Measurements from ENCODE around the gene CLRN2.
"Not testable (repeated sequence)": the region's sequence is repeated elsewhere in the genome, so short reads cannot be mapped to it uniquely, and the experiment has no call there.

Gene CLRN2

DNA sequence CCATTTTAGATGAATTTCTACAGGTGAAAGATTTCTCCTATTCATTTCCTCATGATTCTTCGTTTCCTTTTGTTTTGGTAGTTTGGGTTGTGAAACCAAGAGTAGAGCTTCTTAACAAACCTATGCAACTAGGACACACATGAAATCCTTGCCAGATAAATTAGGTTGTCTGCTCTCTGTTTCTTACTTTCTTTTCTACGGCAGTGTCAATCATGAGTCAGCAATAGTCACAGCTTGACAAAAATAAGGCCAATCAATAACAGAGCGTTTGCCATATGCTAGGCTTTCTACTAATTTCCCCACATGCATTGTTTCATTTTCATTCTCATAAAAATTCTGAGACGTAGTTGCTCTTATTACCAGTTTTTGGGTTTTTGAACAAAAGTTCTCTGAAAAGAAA, 20.3 kb downstream of the CLRN2 start:
- in situ Hi-C loops (cut with MboI; ENCODE audit: low pct_unique_long_range_greater_than_20kb, low sequenced_read_pairs), result loop anchor here (25.0 kb wide), 1 partner anchor 1052 kb away; no protein-coding TSS in a partner anchor
- DNase-seq, result no peak

DNA sequence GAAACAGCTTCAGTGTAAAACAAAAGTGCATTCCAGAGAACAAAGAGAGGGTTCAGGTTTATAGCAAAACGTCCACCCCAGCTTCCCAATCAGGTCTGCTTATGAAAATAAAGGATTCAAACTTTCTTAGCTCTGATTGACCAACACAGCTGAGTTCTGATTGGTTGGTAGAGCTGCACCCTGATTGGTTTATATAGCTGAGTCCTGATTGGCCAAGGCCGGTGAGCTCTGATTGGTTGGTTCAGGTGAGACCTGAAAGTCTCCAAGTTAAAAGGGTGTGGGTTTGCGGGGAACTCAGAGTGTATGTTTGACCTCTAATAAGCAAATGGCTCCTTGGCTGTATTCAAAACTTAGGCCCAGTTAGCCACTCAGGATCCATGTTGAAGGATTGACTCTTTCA, 20.9 kb downstream of the CLRN2 start:
- in situ Hi-C loops (cut with MboI; ENCODE audit: low pct_unique_long_range_greater_than_20kb, low sequenced_read_pairs), result loop anchor here (25.0 kb wide), 1 partner anchor 1051 kb away; no protein-coding TSS in a partner anchor
- no peak for DNase-seq

DNA sequence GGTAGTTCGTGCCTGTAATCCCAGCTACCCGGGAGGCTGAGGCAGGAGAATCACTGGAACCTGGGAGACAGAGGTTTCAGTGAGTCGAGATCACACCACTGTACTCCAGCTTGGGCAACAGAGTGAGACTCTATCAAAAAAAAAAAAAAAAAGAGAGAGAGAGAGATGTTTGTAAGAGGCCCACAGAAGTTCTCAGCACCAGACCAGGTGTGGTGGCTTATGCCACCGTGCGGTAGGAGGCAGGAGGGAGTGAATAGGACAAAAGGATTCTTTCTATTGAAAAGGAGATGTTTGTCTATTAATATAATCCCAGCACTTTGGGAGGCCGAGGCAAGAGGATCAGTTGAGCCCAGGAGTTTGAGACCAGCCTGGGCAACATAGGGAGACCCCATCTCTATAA, 22.1 kb downstream of the CLRN2 start:
- not testable (repeated sequence) for DNase-seq
- in situ Hi-C loops (cut with MboI; ENCODE audit: low pct_unique_long_range_greater_than_20kb, low sequenced_read_pairs), result loop anchor here (25.0 kb wide), 1 partner anchor 1050 kb away; no protein-coding TSS in a partner anchor

DNA sequence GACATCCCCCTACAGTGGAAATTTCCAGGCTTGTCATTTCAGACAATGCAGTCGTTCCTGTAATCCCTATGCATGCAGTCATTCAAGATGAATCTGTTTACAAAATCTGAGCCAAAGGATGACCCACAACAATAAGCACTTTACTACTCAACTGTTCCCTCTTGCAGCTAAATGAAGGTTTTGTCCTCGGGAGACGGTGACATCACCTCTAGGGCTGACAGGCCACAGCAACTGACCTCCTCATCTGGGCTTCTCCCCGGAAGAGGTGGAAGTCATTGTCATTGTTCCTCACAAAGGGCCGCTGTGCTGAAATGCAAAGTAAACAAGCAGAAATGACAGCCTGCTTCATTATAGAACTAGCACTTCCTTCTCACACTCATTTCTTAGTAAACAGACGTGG, 29.2 kb downstream of the CLRN2 start:
- DNase-seq, result no peak
- in situ Hi-C loops (cut with MboI; ENCODE audit: low pct_unique_long_range_greater_than_20kb, low sequenced_read_pairs), result loop anchor here (25.0 kb wide), 1 partner anchor 1043 kb away; no protein-coding TSS in a partner anchor

DNA sequence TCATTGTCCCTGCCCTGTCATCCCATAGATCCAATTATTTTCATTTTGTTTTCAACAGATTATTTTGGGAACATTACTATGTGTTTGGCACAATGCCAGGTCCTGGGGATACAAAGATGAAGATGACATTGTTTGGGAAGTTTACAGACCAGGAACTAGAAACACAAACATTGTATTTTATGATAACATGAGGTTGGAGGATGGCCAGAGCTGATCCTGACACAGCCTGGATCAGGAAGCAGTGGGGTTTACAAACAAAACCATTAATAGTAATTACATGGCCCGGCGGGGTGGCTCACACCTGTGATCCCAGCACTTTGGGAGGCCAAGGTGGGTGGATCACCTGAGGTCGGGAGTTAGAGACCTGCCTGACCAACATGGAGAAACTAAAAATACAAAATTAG, 29.9 kb downstream of the CLRN2 start:
- in situ Hi-C loops (cut with MboI; ENCODE audit: low pct_unique_long_range_greater_than_20kb, low sequenced_read_pairs), result loop anchor here (25.0 kb wide), 1 partner anchor 1042 kb away; no protein-coding TSS in a partner anchor
- DNase-seq, result no peak

DNA sequence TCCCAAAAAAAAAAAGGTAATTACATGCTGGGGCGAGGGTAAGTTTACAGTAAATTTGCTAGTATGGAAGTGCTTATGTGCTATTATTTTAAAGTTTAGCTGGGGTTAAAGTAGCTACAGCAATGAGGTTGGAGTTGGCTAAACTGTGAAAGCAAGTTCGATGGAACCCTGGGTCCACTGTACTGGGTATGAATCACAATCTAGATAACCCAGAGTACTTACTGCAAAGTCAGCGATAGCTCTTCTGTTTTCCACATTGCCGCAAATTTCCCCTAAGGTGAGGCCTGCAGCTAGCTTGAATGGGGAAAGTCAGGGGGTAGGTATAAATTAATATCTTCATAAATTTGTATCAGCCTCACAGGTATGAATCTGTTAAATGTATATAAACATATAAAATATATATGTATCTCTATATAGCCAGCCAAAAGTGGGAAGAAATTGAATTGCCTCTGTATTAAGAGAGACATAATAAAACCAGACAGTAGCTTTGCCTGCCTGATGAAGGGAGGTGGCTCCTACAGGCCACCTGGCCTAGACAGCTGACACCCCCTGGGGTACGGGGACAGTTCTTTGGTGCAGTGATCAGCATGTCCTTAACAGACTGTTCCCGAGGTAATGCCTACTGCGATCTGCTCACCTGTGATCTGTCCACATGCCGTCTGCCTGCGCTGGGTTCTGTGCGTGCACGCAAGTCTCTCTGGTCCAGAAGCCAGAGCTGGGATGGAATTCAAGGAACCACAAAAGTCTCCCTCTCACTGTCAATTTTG, 30.6 kb downstream of the CLRN2 start:
- DNase-seq, result no peak
- in situ Hi-C loops (cut with MboI; ENCODE audit: low pct_unique_long_range_greater_than_20kb, low sequenced_read_pairs), result loop anchor here (25.0 kb wide), 1 partner anchor 1042 kb away; no protein-coding TSS in a partner anchor

DNA sequence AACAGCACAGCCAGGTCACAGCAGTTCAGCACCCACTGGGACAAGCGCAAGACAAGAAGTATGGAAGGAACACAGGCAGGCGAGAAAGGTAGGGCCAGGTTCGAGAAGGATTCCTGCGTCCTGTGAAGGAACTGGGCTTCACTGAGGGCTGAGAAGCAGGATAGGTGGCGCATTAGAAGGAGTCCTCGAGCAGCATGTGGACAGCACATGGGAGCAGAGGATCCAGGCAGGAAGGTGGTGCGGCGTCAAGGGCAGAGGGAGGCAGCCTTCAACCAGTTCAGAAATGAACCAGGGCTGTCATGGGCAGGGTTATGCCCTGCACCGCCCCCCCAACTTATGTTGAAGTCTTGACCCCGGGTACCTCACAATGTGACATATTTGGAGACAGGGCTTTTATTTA, 31.3 kb downstream of the CLRN2 start:
- in situ Hi-C loops (cut with MboI; ENCODE audit: low pct_unique_long_range_greater_than_20kb, low sequenced_read_pairs), result loop anchor here (25.0 kb wide), 1 partner anchor 1041 kb away; no protein-coding TSS in a partner anchor
- no peak for DNase-seq

DNA sequence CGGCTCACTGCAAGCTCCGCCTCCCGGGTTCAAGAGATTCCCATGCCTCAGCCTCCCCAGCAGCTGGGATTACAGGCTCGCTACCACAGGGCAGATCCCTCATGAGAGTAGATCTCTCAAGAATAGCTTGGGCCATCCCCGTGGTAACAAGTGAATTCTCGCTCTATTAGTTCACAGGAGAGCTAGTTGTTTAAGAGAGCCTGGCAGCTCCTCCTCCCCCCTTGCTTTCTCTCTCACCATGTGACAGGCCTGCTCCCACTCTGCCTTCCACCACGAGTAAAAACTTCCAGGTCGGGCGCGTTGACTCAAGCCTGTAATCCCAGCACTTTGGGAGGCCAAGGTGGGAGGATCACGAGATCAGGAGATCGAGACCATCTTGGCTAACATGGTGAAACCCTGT, 31.7 kb downstream of the CLRN2 start:
- in situ Hi-C loops (cut with MboI; ENCODE audit: low pct_unique_long_range_greater_than_20kb, low sequenced_read_pairs), result loop anchor here (25.0 kb wide), 1 partner anchor 1041 kb away; no protein-coding TSS in a partner anchor
- DNase-seq, result no peak

DNA sequence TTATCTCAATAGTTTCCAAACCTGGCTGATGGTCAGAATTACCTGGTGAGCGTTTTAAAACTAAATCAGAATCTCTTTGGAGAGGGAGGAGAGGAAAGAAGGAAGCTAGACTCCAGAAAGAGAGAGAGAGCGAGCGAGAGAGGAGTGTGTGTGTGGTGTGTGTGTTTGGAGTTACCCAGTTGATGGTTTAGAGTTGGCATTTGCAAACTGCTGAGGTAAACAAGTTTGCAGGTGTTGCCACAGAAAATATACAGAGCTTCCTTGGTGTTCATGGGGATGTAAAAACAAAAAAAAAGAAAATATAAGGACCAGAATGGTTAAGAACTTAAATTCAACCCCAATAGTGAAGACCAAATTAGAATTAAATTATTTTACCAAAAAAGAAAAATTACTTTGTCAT, 35.6 kb downstream of the CLRN2 start:
- peak; percentile 7 for DNase-seq
- in situ Hi-C loops (cut with MboI; ENCODE audit: low pct_unique_long_range_greater_than_20kb, low sequenced_read_pairs), result no loop called here

DNA sequence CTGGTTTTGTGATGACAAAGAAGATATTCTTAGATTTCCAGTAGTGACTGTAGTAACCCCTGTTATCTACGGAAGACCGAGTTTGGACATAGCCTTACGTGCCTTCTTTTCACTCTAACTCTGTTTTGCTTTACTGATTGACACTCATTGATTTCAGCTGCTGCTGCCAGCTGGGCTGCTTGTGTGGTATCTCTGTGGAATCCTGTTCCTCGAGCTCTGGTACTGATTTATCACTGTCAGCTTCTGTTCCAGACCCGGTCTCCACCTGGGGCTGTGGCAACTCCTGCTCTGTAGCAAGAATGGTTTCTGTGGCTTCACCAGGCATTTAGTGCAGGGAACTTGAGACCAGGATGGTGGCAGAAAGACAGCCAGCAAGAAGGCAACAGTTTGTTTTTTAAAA, 37.5 kb downstream of the CLRN2 start:
- DNase-seq, result no peak
- in situ Hi-C loops (cut with MboI; ENCODE audit: low pct_unique_long_range_greater_than_20kb, low sequenced_read_pairs), result no loop called here

DNA sequence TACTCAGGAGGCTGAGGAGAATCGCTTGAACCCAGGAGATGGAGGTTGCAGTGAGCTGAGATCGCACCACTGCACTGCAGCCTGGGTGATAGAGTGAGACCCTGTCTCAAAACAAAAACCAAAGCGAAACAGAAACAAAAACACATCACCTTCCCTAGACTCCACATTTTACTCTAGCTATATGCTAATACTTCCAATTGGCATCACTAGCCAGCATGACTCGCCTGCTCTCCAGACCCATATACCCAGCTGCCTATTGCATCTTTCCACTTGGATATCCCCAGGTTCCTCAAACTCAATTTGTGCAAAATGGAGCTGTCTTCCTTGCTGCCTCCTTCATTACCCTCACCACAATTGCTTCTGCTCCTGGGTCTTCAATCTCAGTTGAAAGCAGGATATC, 39.6 kb downstream of the CLRN2 start:
- no peak for DNase-seq
- in situ Hi-C loops (cut with MboI; ENCODE audit: low pct_unique_long_range_greater_than_20kb, low sequenced_read_pairs), result no loop called here

DNA sequence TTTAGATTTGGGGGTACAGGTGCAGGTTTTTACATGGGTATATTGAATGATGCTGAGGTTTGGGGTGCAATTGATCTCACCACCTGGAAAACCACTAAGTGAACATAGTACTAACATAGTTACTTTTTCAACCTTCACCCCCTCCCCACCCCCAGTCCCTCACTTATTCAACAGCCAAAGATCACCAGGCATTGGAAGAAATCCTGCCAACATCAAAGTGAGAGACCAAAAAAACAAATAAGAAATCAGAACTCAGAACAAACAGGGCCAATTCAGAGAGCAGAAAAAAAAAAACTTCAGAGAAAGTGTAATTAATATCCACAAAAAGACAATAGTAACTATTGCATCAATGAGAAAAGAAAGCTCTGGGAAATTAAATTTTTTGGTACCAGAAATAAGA, 41.5 kb downstream of the CLRN2 start:
- no peak for DNase-seq
- in situ Hi-C loops (cut with MboI; ENCODE audit: low pct_unique_long_range_greater_than_20kb, low sequenced_read_pairs), result no loop called here

DNA sequence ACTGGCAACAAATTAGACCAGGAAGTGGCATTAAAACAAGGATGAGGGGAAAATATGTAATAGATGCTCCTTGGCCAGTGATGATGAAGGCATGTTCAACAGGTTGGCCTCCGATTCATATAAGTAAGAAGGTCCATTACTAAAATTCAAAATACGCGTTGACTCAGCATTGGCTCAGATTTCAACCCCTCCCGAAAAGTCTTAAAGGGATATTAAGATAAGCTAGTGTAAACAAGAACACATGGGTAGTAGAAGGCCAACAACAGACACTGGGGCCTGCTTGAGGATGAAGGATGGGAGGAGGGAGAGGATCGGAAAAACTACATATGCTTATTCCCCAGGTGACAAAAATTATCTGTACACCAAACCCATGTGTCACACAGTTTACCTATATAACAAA, 42.9 kb downstream of the CLRN2 start:
- in situ Hi-C loops (cut with MboI; ENCODE audit: low pct_unique_long_range_greater_than_20kb, low sequenced_read_pairs), result no loop called here
- no peak for DNase-seq

DNA sequence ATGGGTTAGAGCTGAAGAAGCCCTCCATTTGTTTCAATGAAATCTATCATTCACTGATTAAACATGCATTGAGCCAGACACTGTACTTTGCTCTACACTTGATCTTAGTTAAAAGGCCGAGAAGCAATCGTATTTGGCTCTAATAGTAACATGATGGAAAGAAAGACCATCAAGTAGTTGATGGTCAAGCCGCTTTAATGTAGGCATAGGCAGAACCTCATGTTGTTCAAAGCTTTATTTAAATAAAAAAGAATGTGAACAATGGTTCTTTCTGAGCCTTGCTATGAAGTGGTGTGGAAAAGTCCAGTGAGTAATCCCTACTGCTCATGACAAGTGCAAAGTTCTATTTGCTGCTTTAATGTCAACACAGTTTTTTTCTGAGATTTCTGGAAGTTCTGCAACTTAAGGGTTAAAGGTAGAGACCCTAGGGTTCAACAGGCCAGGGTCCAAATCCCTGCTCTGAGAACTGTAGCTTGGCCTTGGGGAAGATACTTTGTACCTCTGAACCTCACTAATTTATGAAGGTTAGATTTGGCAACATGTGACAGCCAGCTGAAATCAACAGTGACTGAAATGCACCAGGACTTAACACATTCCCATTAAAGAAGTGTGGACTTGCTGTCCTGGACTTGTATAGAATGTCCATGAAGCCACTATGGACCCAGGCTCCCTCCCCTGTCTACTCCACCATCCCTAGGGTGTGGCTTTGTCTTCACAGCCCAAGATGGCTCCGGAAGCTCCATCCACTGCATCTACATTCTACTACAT, 44.2 kb downstream of the CLRN2 start:
- in situ Hi-C loops (cut with MboI; ENCODE audit: low pct_unique_long_range_greater_than_20kb, low sequenced_read_pairs), result no loop called here
- no peak for DNase-seq

DNA sequence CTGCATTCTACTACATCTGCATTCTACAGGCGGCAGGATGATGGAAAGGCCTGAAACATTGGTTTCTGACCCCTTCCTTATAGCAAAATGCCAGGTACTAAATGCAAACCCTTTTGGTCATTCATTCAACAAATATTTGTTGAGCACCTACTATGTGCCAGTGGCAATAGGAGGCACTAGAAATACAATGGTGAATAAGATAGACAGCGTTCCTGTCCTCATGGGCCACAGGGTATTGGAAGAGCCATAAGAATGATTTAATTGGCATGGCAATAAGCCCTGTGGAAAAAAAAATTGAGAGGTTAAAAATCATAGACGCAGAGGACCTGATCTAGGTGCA, 44.7 kb downstream of the CLRN2 start:
- in situ Hi-C loops (cut with MboI; ENCODE audit: low pct_unique_long_range_greater_than_20kb, low sequenced_read_pairs), result no loop called here
- no peak for DNase-seq

DNA sequence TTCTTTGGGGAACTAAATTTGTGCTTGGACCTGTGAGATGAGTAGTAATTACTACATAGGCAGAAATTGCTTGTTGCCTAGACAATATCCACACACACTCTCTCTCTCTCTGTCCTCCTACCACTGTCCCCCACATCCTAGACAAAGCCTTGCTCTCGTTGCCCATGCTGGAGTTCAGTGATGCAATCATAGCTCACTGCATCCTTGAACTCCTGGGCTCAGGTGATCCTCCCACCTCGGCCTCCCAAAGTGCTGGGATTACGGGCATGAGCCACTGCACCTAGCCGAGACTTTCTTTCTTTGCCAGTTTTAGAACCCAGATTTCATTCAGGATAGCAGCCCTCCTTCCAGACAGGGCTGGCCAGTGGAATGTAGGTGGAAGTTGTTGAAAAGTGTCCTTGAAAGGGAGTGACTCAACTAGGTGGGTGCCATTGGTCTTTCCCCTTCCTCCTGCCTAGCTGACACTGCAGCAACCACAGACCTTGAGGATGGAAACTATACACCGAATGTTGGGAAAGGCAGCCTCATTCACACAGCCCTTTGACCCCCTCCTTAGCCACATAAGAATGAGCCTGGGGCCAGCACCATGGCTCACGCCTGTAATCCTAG, 45.2 kb downstream of the CLRN2 start:
- in situ Hi-C loops (cut with MboI; ENCODE audit: low pct_unique_long_range_greater_than_20kb, low sequenced_read_pairs), result no loop called here

DNA sequence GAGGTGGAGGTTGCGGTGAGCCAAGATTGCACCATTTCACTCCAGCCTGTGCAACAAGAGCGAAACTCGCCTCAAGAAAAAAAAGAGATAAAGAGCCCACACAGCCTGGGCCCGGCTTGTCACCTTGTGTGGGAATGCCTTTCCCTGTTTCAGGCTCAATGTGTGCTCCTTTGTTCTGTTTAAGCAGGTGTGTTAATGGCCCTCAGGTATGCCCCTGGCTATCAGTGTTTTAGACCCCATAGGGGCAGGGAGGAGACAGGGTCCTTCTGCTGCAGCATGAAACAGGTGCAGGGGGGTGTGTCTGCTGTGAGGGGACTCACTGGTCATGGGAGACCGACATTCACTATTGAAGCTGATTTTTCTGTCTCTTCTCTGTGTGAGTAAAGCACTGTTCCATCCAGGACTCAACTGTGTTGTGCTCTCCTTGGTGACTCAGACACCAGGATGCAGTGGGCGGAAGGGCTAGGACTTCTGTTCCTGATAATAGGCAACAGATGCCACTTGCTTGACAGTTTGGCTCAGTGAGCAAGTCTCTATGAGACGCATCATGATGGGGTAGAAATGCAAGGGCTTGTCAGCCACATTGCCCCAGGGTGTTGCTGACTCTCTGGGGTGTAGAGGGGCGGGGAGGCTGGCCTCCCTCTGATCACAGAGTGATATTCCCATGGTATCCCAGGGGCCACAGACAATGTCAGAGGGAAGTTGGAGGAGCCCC, 46.4 kb downstream of the CLRN2 start:
- no peak for DNase-seq
- in situ Hi-C loops (cut with MboI; ENCODE audit: low pct_unique_long_range_greater_than_20kb, low sequenced_read_pairs), result no loop called here

More for the DNA sequence above, 45.2 kb downstream of the CLRN2 start:
- DNase-seq, result no peak

DNA sequence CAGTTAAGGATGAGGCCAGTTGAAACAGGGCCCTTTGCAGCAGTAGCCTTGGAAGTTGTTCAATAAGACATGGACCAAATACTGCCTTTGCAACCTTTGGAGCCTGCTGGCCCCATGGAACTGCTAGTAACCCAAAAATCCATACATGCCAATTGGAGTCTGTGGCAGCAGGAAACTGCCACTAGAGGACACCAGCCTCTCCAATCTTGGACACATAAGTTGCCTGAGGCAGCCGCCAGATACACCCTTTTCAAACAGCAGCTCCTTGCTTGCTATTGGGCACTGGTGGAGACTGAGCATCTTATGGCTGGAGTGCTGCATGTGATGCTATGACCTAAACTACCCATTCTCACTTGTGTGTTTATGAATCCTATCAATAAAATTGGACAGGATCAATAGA, 47.2 kb downstream of the CLRN2 start:
- in situ Hi-C loops (cut with MboI; ENCODE audit: low pct_unique_long_range_greater_than_20kb, low sequenced_read_pairs), result no loop called here
- no peak for DNase-seq

DNA sequence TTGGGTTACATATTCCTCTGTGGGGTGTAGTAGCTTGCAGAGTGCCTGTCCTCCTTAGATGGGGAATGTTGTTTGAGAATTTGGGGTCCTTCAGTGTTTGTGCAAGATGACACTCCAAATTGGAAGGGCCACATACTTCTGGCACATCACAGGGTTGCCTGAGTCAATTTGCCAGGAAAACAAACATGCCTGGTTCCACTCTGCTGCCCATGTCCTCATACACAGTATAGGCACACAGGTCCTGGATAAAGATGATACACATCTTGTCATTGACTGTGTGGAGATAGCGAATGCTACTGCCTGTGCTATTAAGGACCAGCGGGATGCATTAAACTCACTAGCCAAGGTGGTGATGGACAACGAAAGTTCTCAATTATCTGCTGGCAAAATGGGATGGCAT, 50.9 kb downstream of the CLRN2 start:
- in situ Hi-C loops (cut with MboI; ENCODE audit: low pct_unique_long_range_greater_than_20kb, low sequenced_read_pairs), result no loop called here

More for the DNA sequence above, 50.9 kb downstream of the CLRN2 start:
- no peak for DNase-seq

Measured in KBM-7 (cell line).